BLaER1 (cell line): ENCODE results near the gene ERN1.
A peak's percentile ranks its signal among the peaks of the same experiment; 100 is the strongest.

Experiments
- H3K27ac ChIP-seq: shearing (Covaris generic); formaldehyde crosslinking; 2 replicates; pipeline ENCODE4 v1.8.1; 2022
- H3K27me3 ChIP-seq: shearing (Covaris generic); formaldehyde crosslinking; 2 replicates; pipeline ENCODE4 v1.8.1; 2022
- H3K36me3 ChIP-seq: shearing (Covaris generic); formaldehyde crosslinking; 2 replicates; pipeline ENCODE4 v1.8.1; 2022
- H3K4me1 ChIP-seq: shearing (Covaris generic); formaldehyde crosslinking; 2 replicates; pipeline ENCODE4 v1.8.1; 2022
- H3K4me2 ChIP-seq: shearing (Covaris generic); formaldehyde crosslinking; 2 replicates; pipeline ENCODE4 v1.8.1; 2022
- H3K4me3 ChIP-seq: shearing (Covaris generic); formaldehyde crosslinking; 2 replicates; pipeline ENCODE4 v1.8.1; 2022
- H3K9ac ChIP-seq: shearing (Covaris generic); formaldehyde crosslinking; 2 replicates; pipeline ENCODE4 v1.8.1; 2022
- H3K9me3 ChIP-seq: shearing (Covaris generic); formaldehyde crosslinking; 2 replicates; pipeline ENCODE4 v1.8.1; 2022
- H4K20me1 ChIP-seq: shearing (Covaris generic); formaldehyde crosslinking; 2 replicates; pipeline ENCODE4 v1.8.1; 2022
- Cebpa-rat ChIP-seq: shearing (Covaris generic); IDR thresholded peaks from 2 replicates; pipeline ENCODE4 v1.8.1; 2022

ERN1 gene

GRCh38 chr17:64151016-64151368 lies 21.0 kb upstream of the ERN1 start:
- H4K20me1 ChIP-seq = 0 out of 2 replicates have a peak, but pooled peaks cover 10% of the 10 kb centered on the region

GRCh38 chr17:64150237-64151015 lies 20.5 kb upstream of the ERN1 start:
- Histone ChIP-seq H3K27me3 (no peaks in the 10 kb centered on the region), H3K9me3 (no peaks in the 10 kb centered on the region), H3K36me3 (peaks cover 45% of the 10 kb centered on the region), H3K4me2 (no peak overlapping the region), H4K20me1 (0 out of 2 replicates have a peak, but pooled peaks cover 10% of the 10 kb centered on the region), H3K4me1 (peaks cover 43% of the 10 kb centered on the region), H3K9ac (no peak overlapping the region), H3K27ac (no peak overlapping the region), H3K4me3 (no peak overlapping the region)
- TF ChIP-seq Cebpa-rat = no peak

More at GRCh38 chr17:64151016-64151368, 21.0 kb upstream of the ERN1 start:
- no peak for TF ChIP-seq Cebpa-rat
- Histone ChIP-seq H3K9me3 (no peaks in the 10 kb centered on the region), H3K27me3 (no peaks in the 10 kb centered on the region), H3K4me1 (peaks cover 49% of the 10 kb centered on the region), H3K9ac (no peak overlapping the region), H3K4me3 (no peak overlapping the region), H3K36me3 (peaks cover 45% of the 10 kb centered on the region), H3K27ac (no peak overlapping the region), H3K4me2 (no peak overlapping the region)

GRCh38 chr17:64149196-64149595 lies 19.3 kb upstream of the ERN1 start:
- H3K27me3 ChIP-seq = no peaks in the 10 kb centered on the region
- H3K4me1 ChIP-seq = peaks cover 37% of the 10 kb centered on the region
- H3K27ac ChIP-seq = no peak overlapping the region
- H3K9ac ChIP-seq = no peak overlapping the region
- 0 out of 2 replicates have a peak, but pooled peaks cover 10% of the 10 kb centered on the region for H4K20me1 ChIP-seq
- no peaks in the 10 kb centered on the region for H3K9me3 ChIP-seq
- H3K4me2 ChIP-seq = no peak overlapping the region
- no peak for TF ChIP-seq Cebpa-rat
- no peak overlapping the region for H3K4me3 ChIP-seq
- H3K36me3 ChIP-seq = peaks cover 45% of the 10 kb centered on the region

DNA sequence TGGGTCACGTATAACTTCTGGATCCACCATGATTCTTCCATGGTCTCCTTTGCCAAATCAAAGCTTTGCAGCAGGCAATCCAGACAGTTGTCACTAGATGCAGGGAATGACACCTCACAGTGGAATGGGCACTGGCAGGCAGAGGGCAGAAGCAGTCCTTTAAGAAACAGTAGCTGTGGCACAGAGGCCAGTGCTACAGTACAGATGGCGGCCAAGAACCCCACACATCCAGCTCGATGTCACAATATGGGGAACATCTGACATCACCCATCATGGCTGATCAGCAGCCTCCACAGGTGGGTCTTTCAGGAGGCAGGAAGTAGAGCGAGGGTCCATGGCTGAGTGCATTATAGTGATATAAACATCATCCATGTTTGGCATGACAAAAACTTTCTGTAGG lies 18.8 kb upstream of the ERN1 start:
- H4K20me1 ChIP-seq = 0 out of 2 replicates have a peak, but pooled peaks cover 10% of the 10 kb centered on the region
- no peak overlapping the region for H3K9ac ChIP-seq
- H3K9me3 ChIP-seq = no peaks in the 10 kb centered on the region
- H3K4me2 ChIP-seq = no peak overlapping the region
- H3K27ac ChIP-seq = no peak overlapping the region
- H3K27me3 ChIP-seq = no peaks in the 10 kb centered on the region
- H3K36me3 ChIP-seq = peaks cover 45% of the 10 kb centered on the region
- TF ChIP-seq Cebpa-rat = no peak
- no peak overlapping the region for H3K4me3 ChIP-seq
- H3K4me1 ChIP-seq = peaks cover 32% of the 10 kb centered on the region

DNA sequence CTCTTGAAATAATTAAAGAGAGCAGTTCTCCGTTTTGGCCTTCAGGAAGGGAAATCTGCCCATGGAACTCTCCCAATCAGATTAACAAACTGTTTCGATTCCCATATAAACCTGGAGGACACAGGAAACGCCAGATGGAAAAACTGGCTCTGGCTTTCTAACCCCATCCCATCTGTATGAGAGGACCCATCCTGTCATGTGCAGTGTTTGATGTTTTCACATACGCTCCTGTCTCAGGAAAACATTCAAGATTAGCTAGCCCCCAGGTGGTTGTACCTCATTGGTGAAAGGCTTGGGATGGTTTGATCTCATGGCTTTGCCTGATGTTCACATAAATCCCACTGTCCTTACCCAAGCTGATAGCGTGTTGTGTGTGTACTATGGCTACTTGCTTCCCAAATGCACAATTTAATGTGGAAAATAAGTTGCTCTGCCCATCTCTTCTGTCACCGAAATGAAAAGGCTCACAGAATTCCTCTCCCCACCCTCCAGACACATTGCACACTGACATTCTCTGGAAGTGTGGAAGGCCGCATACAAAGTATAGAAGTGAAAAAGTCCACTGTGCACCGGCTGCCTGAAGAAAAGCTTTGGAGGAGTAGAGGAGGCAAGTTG lies 18.2 kb upstream of the ERN1 start:
- H3K36me3 ChIP-seq = peaks cover 39% of the 10 kb centered on the region
- H3K27ac ChIP-seq = no peak overlapping the region
- H3K4me1 ChIP-seq = peaks cover 30% of the 10 kb centered on the region
- H3K4me3 ChIP-seq = no peak overlapping the region
- no peak for TF ChIP-seq Cebpa-rat
- H3K4me2 ChIP-seq = no peak overlapping the region
- H4K20me1 ChIP-seq = 0 out of 2 replicates have a peak, but pooled peaks cover 10% of the 10 kb centered on the region
- no peaks in the 10 kb centered on the region for H3K9me3 ChIP-seq
- no peak overlapping the region for H3K9ac ChIP-seq
- H3K27me3 ChIP-seq = no peaks in the 10 kb centered on the region

- Histone ChIP-seq H3K4me1 (peaks cover 26% of the 10 kb centered on the region), H3K9me3 (no peaks in the 10 kb centered on the region), H3K4me2 (peak overlapping the region; percentile 92), H3K36me3 (peaks cover 33% of the 10 kb centered on the region), H4K20me1 (0 out of 2 replicates have a peak, but pooled peaks cover 10% of the 10 kb centered on the region), H3K9ac (peak overlapping the region; percentile 99), H3K27ac (peak overlapping the region; percentile 97), H3K4me3 (peak overlapping the region; percentile 91), H3K27me3 (no peaks in the 10 kb centered on the region)
- TF ChIP-seq Cebpa-rat = peak; percentile 70; the same call in 1 of the 2 replicates
These were observed 17.4 kb upstream of the ERN1 start for GRCh38 chr17:64147110-64148016.

DNA sequence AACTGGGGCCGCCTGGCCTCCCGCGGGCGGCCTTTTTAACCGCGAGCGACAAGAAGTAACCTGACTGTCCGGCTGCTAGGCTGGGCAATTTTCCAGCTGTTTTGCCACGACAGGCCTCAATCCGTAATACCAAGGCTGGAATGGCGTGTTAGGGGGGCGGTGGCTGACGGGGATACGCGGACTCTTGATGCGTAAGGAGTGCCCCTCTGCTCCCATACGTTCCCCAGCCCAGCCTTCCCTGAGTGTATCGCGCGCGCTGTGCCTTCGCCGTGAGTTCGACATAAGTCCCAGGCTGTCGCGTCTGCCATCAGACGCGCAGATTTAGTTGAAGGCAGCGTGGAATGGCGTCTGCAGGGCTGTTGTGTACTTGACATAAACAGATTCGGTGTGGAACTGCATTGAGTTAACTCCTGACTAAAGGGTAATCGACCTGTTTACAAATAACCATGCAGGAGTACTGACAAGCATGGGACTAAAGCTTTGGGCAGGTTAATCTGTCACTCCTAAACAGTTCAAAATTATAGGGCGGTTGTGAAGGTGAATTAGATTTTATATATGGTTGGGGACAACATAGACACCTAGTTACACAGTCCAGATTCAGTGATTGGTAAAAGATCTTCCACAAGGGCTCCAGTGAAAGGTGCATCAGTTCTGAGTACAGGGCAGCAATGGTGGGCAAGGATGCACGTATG lies 16.6 kb upstream of the ERN1 start:
- no peak for TF ChIP-seq Cebpa-rat
- H3K4me1 ChIP-seq = peaks cover 20% of the 10 kb centered on the region
- H3K9ac ChIP-seq = peak overlapping the region; percentile 99
- peak overlapping the region; percentile 92 for H3K4me2 ChIP-seq
- H4K20me1 ChIP-seq = 0 out of 2 replicates have a peak, but pooled peaks cover 10% of the 10 kb centered on the region
- H3K36me3 ChIP-seq = peaks cover 30% of the 10 kb centered on the region
- H3K4me3 ChIP-seq = peak overlapping the region; percentile 91
- H3K27ac ChIP-seq = peak overlapping the region; percentile 97
- H3K9me3 ChIP-seq = no peaks in the 10 kb centered on the region
- H3K27me3 ChIP-seq = no peaks in the 10 kb centered on the region

- Histone ChIP-seq H3K4me1 (peaks cover 20% of the 10 kb centered on the region), H3K9ac (peak overlapping the region; percentile 99), H3K27ac (peak overlapping the region; percentile 97), H3K4me2 (peak overlapping the region; percentile 92), H4K20me1 (0 out of 2 replicates have a peak, but pooled peaks cover 10% of the 10 kb centered on the region), H3K4me3 (peak overlapping the region; percentile 91), H3K36me3 (peaks cover 29% of the 10 kb centered on the region), H3K9me3 (no peaks in the 10 kb centered on the region), H3K27me3 (no peaks in the 10 kb centered on the region)
- TF ChIP-seq Cebpa-rat = no peak
These were observed 15.9 kb upstream of the ERN1 start for GRCh38 chr17:64145751-64146417.
